Activated T-helper 9 cell treated with anti-CD3 and anti-CD28 coated beads, Interleukin-2, amount 50 U/mL, for 16 hours (primary cell): Measurements from ENCODE around the gene SFXN5.
"Not testable (repeated sequence)": the region's sequence is repeated elsewhere in the genome, so short reads cannot be mapped to it uniquely, and the experiment has no call there.

Source experiments
- DNase-seq: peaks from one replicate; pipeline ENCODE4 v3.0.0-alpha.2; 2020; ENCODE audit warnings: low read depth

The SFXN5 gene

GRCh38 chr2:73071360-73072128 lies at the start of gene SFXN5:
TSS of gene SFXN5 (minus strand) at chr2:73071712. CDS start at chr2:73071705, 7 bp downstream.
- DNase-seq, result peak; percentile 90

GRCh38 chr2:73119611-73120239 lies 48.2 kb upstream of the SFXN5 start:
- DNase-seq, result not testable (repeated sequence)

GRCh38 chr2:73117441-73117840 lies 45.9 kb upstream of the SFXN5 start:
- DNase-seq, result no peak

GRCh38 chr2:73116182-73116960 lies 44.9 kb upstream of the SFXN5 start:
- DNase-seq, result no peak

GRCh38 chr2:73114273-73114867 lies 42.9 kb upstream of the SFXN5 start:
- no peak for DNase-seq

- peak; percentile 75 for DNase-seq
Observed at GRCh38 chr2:73112913-73113854, 41.7 kb upstream of the SFXN5 start, which contains the start of gene RAB11FIP5. TSS of gene RAB11FIP5 (minus strand) at chr2:73112948. CDS start at chr2:73112777, 171 bp downstream.

GRCh38 chr2:73112026-73112912 lies 40.8 kb upstream of the SFXN5 start:
- peak; percentile 8 for DNase-seq

GRCh38 chr2:73111073-73112025 lies 39.8 kb upstream of the SFXN5 start:
- no peak for DNase-seq

GRCh38 chr2:73110168-73111072 lies 38.9 kb upstream of the SFXN5 start:
- DNase-seq, result no peak

GRCh38 chr2:73109431-73110167 lies 38.1 kb upstream of the SFXN5 start:
- no peak for DNase-seq

- DNase-seq, result no peak
Observed at GRCh38 chr2:73107211-73107926, 35.9 kb upstream of the SFXN5 start.

GRCh38 chr2:73106791-73107190 lies 35.3 kb upstream of the SFXN5 start:
- DNase-seq, result no peak

GRCh38 chr2:73105511-73105971 lies 34.0 kb upstream of the SFXN5 start:
- no peak for DNase-seq

- DNase-seq, result no peak
Observed at GRCh38 chr2:73104933-73105332, 33.4 kb upstream of the SFXN5 start.

GRCh38 chr2:73103018-73103542 lies 31.6 kb upstream of the SFXN5 start:
- DNase-seq, result no peak

- no peak for DNase-seq
Observed at GRCh38 chr2:73101626-73102256, 30.2 kb upstream of the SFXN5 start.
